Heart left ventricle (tissue), 16 donors: ENCODE results near the gene SLX1A. TPM values are rescaled to one million over a fixed set of nuclear protein-coding genes. Genes with fewer than 3 reads are reported as not detected.
A peak's percentile ranks its signal among the peaks of the same experiment; 100 is the strongest.

Source experiments
- ATAC-seq, 4 donors: fragments of 200-7000 bp; cut with Tn5 transposase; one replicate each; pipeline ENCODE4 v1.9.1; 2020 to 2022; ENCODE audit warnings: moderate library complexity in 4 of 4, mild to moderate bottlenecking in 3 of 4, moderate number of reproducible peaks in 1 of 4
- DNase-seq, 5 donors: peaks; one replicate each; pipeline ENCODE4 v3.0.0-alpha.2; 2020
- H3K27ac ChIP-seq, 12 donors: fragments of 200-600 bp; sonication (generic) in 4 of 12; one replicate each; pipeline versions ENCODE4 v1.5.0 to v1.8.0; 2016 to 2022; ENCODE audit warnings: mild to moderate bottlenecking in 2 of 12
- H3K27me3 ChIP-seq, 9 donors: fragments of 200-600 bp; sonication (generic) in 2 of 9; one replicate each; pipeline versions ENCODE4 v1.5.1 to v1.8.0; 2016 to 2022; ENCODE audit warnings: mild to moderate bottlenecking in 3 of 9
- H3K36me3 ChIP-seq, 9 donors: fragments of 200-600 bp; sonication (generic) in 2 of 9; one replicate each; pipeline versions ENCODE4 v1.5.0 to v1.8.0; 2018 to 2022; ENCODE audit warnings: mild to moderate bottlenecking in 2 of 9
- H3K4me1 ChIP-seq, 12 donors: fragments of 200-600 bp; sonication (generic) in 4 of 12; one replicate each; pipeline versions ENCODE4 v1.5.0 to v1.8.0; 2016 to 2022; ENCODE audit warnings: mild to moderate bottlenecking in 3 of 12
- H3K4me3 ChIP-seq, 12 donors: fragments of 200-600 bp; sonication (generic) in 4 of 12; one replicate each; pipeline versions ENCODE4 v1.5.0 to v1.8.0; 2017 to 2022; ENCODE audit warnings: mild to moderate bottlenecking in 9 of 12, moderate library complexity in 4 of 12
- H3K9me3 ChIP-seq, 12 donors: fragments of 200-600 bp; sonication (generic) in 4 of 12; one replicate each; pipeline versions ENCODE4 v1.5.0 to v1.8.0; 2016 to 2022; ENCODE audit warnings: mild to moderate bottlenecking in 1 of 12
- POLR2A ChIP-seq, 2 donors: fragments of 450-650 bp; IDR thresholded peaks; one replicate each; pipeline ENCODE4 v1.6.1; 2017; ENCODE audit warnings: antibody characterized with exemption in 2 of 2, mild to moderate bottlenecking in 2 of 2, moderate library complexity in 2 of 2
- WGBS, 4 donors: extraction: QIAGEN DNeasy Blood & Tissue Kit in 2 of 4; methylation state at CpG; one replicate each; pipeline versions ENCODE4 v1.1.5 to v1.1.7; 2013 to 2018; 5-methylcytosine and 5-hydroxymethylcytosine counted together
- intact Hi-C, 10 donors: fragments of 100-400 bp; cut with DNase I; formaldehyde crosslinking; loops; one replicate each; pipeline versions ENCODE4 v1.11.1 to v1.14.2; 2022
- polyA plus RNA-seq, 2 donors: library from polyadenylated mRNA; stranded (reverse); fragments of 200-250 nt; gene quantifications; one replicate each; pipeline ENCODE4 v1.2.3, GENCODE V29; 2013
- total RNA-seq, 9 donors: library from RNA; depleted of rRNA in 2 of 9; stranded (reverse); fragments of >200 nt in 2 of 9; fragmentation: NEBNext Ultra II Directional in 3 of 9; extraction: Animal tissue kit (Norgen Biotek cat#: 25700) in 3 of 9; gene quantifications; one replicate each; pipeline versions ENCODE4 v1.1.0 to v1.2.4, GENCODE V29; 2016 to 2023
- TF ChIP-seq, protein P1 (sequence below), 12 donors: fragments of 200-600 bp; sonication (generic) in 4 of 12; IDR thresholded peaks; one replicate each; pipeline versions ENCODE4 v1.5.0 to v1.8.0; 2018 to 2022; ENCODE audit warnings: antibody characterized with exemption in 12 of 12, mild to moderate bottlenecking in 5 of 12
- donor health status: ischemic (EF 13 %, LVEDD 7.1; RV severe dilation, severe dysfunction).
- donor health status: healthy with polysubstance abuse.
- donor health status: DM: no; HTN: yes; CAD: no.
- donor health status: DM: no; HTN: no; CAD: no.
- donor health status: ischemic (EF 25% LVEDD 6.9; RV normal size, moderate dysfunction).
- donor health status: ischemic (EF 25% LVEDD 5.7; RV mildly dilated, moderate dysfunction).
- donor health status: healthy.
- donor health status: DM: yes; HTN: yes; CAD: no.
- donor health status: ischemic (EF 35%, LVEDD 5.7; RV mildly dilated, moderate dysfunction).
- donor health status: nonischemic (EF 11% LVEDD 7.7; RV severe dilation, severe dysfunction).
- donor health status: DM: yes; HTN: yes; CAD: no.
- donor health status: PGD.
- donor health status: ischemic (EF 29% LVEDD 5.4; RV normal size, mild dysfunction).
- donor health status: nonischemic (EF 23%, LVEDD 6.1; RV moderate dilation, normal function).

The SLX1A gene
- total and polyA plus RNA-seq, 11 donors, result 8.2 to 32.2 (median 25.6) TPM

DNA sequence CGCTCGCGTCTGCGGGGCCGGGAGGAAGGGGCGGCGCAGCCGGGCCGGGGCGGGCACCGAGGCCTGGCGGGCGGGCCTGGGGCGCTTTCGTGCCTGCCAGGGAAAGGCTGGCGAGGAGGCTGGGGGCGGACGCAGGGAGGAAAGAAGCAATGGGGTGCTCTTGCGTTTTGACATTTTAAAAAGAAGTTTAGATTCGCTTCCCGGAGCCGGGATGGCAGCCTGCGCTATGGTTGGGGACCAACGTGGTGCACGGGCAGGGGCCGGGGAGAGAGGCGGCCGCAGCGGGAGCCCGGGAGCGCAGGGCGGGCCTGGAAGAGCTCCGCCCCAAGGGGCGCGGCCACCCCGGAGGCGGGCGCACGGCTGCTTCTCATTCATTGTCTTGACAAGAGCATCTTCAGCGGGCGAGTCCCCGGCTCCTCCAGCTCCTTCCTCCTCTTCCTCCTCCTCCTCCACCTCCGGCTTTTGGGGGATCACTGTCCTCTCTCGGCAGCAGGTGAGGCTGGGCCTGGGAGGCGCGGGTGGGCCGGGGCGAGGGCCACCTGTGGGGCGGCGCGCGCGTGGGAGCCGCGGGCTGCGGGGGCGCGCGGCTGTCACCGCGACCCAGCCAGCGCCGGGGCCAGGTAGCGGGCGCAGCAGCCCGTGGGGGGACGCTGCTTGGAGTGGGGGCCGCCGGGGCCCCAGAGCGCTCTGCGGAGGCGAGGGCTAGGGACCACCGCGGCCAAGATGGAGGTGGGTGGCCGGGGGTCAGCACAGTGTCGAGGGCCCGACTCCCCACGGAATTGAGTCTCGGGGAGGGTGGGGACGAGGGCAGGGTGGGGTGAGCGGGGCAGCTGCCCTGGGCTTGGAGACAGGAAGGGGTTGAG lies 10.2 kb upstream of the SLX1A start, which contains the start of gene CORO1A:
Gene CORO1A, plus strand, starts transcription at position 370 of the 863 bp plus-strand sequence. CDS start 1,608 bp downstream, outside the sequence.
- Histone ChIP-seq H3K9me3 (no peaks in the 10 kb centered on the region), H3K27ac (peak within 1 kb of the TSS; percentile 40 to 91 (median 68)), H3K4me1 (peaks cover 0 to 40% (median 11%) of the 10 kb centered on the region in 12 donors), H3K36me3 (peaks cover 0 to 22% (median 0%) of the 10 kb centered on the region in 9 donors), H3K27me3 (no peaks in the 10 kb centered on the region), H3K4me3 (peak within 1 kb of the TSS; percentile 26 to 92 (median 66))
- TF ChIP-seq, protein P1, sequence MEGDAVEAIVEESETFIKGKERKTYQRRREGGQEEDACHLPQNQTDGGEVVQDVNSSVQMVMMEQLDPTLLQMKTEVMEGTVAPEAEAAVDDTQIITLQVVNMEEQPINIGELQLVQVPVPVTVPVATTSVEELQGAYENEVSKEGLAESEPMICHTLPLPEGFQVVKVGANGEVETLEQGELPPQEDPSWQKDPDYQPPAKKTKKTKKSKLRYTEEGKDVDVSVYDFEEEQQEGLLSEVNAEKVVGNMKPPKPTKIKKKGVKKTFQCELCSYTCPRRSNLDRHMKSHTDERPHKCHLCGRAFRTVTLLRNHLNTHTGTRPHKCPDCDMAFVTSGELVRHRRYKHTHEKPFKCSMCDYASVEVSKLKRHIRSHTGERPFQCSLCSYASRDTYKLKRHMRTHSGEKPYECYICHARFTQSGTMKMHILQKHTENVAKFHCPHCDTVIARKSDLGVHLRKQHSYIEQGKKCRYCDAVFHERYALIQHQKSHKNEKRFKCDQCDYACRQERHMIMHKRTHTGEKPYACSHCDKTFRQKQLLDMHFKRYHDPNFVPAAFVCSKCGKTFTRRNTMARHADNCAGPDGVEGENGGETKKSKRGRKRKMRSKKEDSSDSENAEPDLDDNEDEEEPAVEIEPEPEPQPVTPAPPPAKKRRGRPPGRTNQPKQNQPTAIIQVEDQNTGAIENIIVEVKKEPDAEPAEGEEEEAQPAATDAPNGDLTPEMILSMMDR (IDR thresholded peaks at IDR 0.05), result no peak
- TF ChIP-seq POLR2A (IDR thresholded peaks at IDR 0.05), result peak in 1 of 2 donors; percentile 51
- 1 to 2% (median 2%) methylated on average over 40 to 81 of the region's 81 CpGs for WGBS, 4 donors
- intact Hi-C loops, result loop anchor here in 1 of 10 donors (5.0 kb wide), 1 partner anchor 61 kb away; the partner anchor contains the start of gene MAPK3
- DNase-seq (peak; percentile 82 to 95 (median 87)), ATAC-seq (peak; percentile 71 to 88 (median 86))

DNA sequence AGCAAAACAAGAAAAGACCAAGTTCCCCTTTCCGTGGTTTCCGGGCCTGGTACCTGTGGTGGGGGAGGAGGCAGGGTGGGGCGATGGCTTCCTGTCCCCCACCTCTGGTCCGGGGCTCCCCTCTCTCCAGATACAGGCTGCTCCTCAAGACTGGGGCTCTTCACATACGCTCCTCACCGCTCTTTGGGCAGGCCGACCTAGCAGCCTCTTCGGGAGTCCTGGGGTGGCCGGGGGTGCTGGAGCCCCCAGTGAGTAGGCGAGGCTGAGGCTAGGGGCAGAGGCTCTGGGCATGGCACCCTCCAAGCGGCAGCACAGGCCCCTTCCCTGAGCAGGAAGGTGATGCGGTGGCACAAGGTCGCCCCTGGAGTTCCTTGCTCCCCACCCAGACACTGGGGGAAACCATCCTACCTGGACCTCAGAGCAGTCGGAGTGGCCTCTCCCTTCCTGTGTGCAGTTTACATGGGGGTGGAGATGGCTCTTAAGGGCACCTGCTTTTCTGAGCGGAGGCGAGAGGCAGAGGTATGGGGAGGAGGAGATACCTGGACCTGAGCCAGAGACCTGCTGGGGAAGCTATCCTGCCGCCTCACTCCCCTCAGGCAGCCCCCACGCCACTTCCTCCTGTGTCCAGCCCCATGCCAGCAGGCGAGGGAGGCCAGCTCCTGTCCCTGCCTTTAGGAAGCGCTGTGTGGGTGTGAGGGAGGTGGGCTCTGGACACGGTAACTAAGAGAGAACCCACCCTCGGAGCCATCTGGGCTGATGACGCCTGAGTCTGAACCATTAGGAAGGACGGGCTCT lies 9.4 kb upstream of the SLX1A start:
- peak; percentile 36 to 81 (median 43) for DNase-seq
- H3K36me3 ChIP-seq, result peaks cover 0 to 22% (median 0%) of the 10 kb centered on the region in 9 donors
- WGBS, 4 donors, result 38 to 50% (median 42%) methylated on average over 21 to 24 of the region's 24 CpGs
- H3K27ac ChIP-seq, result peak overlapping the region in 7 of 12 donors; percentile 9 to 91 (median 36)
- peaks cover 0 to 40% (median 11%) of the 10 kb centered on the region in 12 donors for H3K4me1 ChIP-seq
- TF ChIP-seq, protein P1 (IDR thresholded peaks at IDR 0.05), result no peak
- no peak for TF ChIP-seq POLR2A (IDR thresholded peaks at IDR 0.05)
- H3K9me3 ChIP-seq, result no peaks in the 10 kb centered on the region
- no peaks in the 10 kb centered on the region for H3K27me3 ChIP-seq
- H3K4me3 ChIP-seq, result peak overlapping the region in 11 of 12 donors; percentile 12 to 92 (median 67)
- peak in 1 of 4 donors; percentile 16 for ATAC-seq
- intact Hi-C loops, result loop anchor here in 1 of 10 donors (5.0 kb wide), 1 partner anchor 62 kb away; the partner anchor contains the start of gene MAPK3

DNA sequence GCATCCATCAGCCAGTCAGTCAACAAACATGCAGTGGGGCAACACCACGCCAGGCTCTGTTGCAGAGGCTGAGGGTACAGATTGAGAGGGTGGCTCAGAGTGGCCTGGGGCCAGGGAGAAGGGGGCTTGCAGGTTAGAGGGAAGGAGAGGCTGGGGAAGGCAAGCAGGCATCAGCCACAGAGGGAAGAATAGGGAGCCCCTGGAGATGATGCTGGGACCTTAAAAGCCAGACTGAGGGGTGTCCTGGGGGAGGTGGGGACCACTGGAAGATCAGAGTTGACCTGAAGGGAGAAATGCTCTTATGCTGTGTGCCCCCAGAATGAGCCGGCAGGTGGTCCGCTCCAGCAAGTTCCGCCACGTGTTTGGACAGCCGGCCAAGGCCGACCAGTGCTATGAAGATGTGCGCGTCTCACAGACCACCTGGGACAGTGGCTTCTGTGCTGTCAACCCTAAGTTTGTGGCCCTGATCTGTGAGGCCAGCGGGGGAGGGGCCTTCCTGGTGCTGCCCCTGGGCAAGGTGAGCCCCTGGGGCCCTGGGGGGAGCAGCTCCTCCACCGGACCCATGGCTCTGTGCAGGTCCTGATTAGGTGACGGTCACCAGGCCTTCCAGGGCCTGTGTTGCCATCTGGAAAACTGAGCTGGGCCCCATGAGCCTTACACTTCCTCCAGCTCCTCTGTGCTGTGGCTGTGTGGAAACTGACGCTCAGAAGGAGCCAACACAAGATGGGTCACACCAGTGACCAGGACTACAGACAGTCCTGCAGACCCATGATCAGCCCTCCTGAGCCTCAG lies 8.6 kb upstream of the SLX1A start:
- 79 to 92% (median 81%) methylated on average over 1 to 13 of the region's 13 CpGs for WGBS, 4 donors
- TF ChIP-seq, protein P1 (IDR thresholded peaks at IDR 0.05), result no peak
- TF ChIP-seq POLR2A (IDR thresholded peaks at IDR 0.05), result no peak
- H3K27ac ChIP-seq, result peak overlapping the region in 5 of 12 donors; percentile 15 to 91 (median 48)
- H3K4me3 ChIP-seq, result peak overlapping the region in 8 of 12 donors; percentile 59 to 92 (median 69)
- H3K27me3 ChIP-seq, result no peaks in the 10 kb centered on the region
- ATAC-seq (no peak), DNase-seq (peak in 3 of 5 donors; percentile 15 to 60 (median 30))
- H3K9me3 ChIP-seq, result no peaks in the 10 kb centered on the region
- intact Hi-C loops, result loop anchor here in 1 of 10 donors (5.0 kb wide), 1 partner anchor 63 kb away; the partner anchor contains the start of gene MAPK3
- peaks cover 0 to 40% (median 11%) of the 10 kb centered on the region in 12 donors for H3K4me1 ChIP-seq
- H3K36me3 ChIP-seq, result peaks cover 0 to 22% (median 0%) of the 10 kb centered on the region in 9 donors
